K562 (cell line): ENCODE measurements around the gene ZFAND2A. TPM values are rescaled to one million over a fixed set of nuclear protein-coding genes. Genes with fewer than 3 reads are reported as not detected.

Source experiments
- ATAC-seq: fragments of 200-7000 bp; cut with Tn5 transposase; 3 replicates; pipeline ENCODE4 v1.9.1; 2020; ENCODE audit warnings: moderate library complexity
- BruUV-seq: library from RNA; stranded (reverse); fragments of 400-500 nt; replicated peaks from 2 replicates; lab custom pipeline; 2021; lab: Mats Ljungman, UMichigan
- CTCF ChIA-PET: fragments of 300-600 bp; formaldehyde crosslinking; extraction: SDS; loops from one replicate; lab custom pipeline; 2021; ENCODE audit warnings: low intra/inter-chr PET ratio; lab: Yijun Ruan, JAX
- POLR2A ChIA-PET: fragments of 300-600, 350-650 bp; sonication (Branson Sonifier 250); formaldehyde crosslinking; extraction: SDS; loops from one replicate; lab custom pipeline; 2021; ENCODE audit warnings: antibody characterized with exemption, inconsistent platforms; lab: Yijun Ruan, JAX
- DNase-seq, 4 experiments: peaks; one replicate each; pipeline versions ENCODE4 v3.0.0 to v3.0.0-alpha.2; 2011 to 2018; ENCODE audit warnings: low spot score in 3 of 4, mixed read lengths in 3 of 4; ENCODE audit errors: extremely low read depth in 1 of 4
- FAIRE-seq: peaks from 2 replicates; lab custom pipeline; 2011; peaks lifted over from hg19 to GRCh38; lab: Jason Lieb, UNC
- H2AFZ ChIP-seq: 2 replicates; pipeline ENCODE4 v1.6.0; 2011; ENCODE audit warnings: low read depth, low read length, control low read depth, inconsistent platforms
- H3K27ac ChIP-seq: fragments of 200-600 bp; 3 replicates; pipeline ENCODE4 v1.8.0; 2011; ENCODE audit warnings: low read depth, mild to moderate bottlenecking, control low read depth, inconsistent platforms, low read length, moderate library complexity, mixed read lengths; ENCODE audit errors: extremely low read depth
- H3K27me3 ChIP-seq, 2 experiments: fragments of 300-600 bp in 1 of 2; 2 replicates in 1 of 2; 3 replicates in 1 of 2; pipeline versions ENCODE4 v1.6.0 to v1.8.0; 2011; ENCODE audit warnings: inconsistent platforms in 2 of 2, low read length in 2 of 2, mild to moderate bottlenecking in 1 of 2, mixed read lengths in 1 of 2, moderate library complexity in 1 of 2; ENCODE audit not compliant: control insufficient read depth in 2 of 2, insufficient read depth in 2 of 2
- H3K36me3 ChIP-seq: fragments of 300-600 bp; 3 replicates; pipeline ENCODE4 v1.8.0; 2011; ENCODE audit warnings: mild to moderate bottlenecking, low read length, inconsistent platforms; ENCODE audit not compliant: control insufficient read depth, insufficient read depth
- H3K4me1 ChIP-seq, 2 experiments: fragments of 200-600 bp in 1 of 2; replicated peaks in 1 of 2; 2 replicates in 1 of 2; 3 replicates in 1 of 2; pipeline versions ENCODE4 v1.5.1 to v1.8.0; 2011; ENCODE audit warnings: inconsistent platforms in 2 of 2, low read length in 2 of 2, mild to moderate bottlenecking in 1 of 2, mixed read lengths in 1 of 2, moderate library complexity in 1 of 2; ENCODE audit not compliant: control insufficient read depth in 2 of 2, insufficient read depth in 2 of 2
- H3K4me2 ChIP-seq: 2 replicates; pipeline ENCODE4 v1.6.1; 2011; ENCODE audit warnings: low read length, control low read depth, inconsistent platforms, mixed read lengths; ENCODE audit not compliant: insufficient read depth
- H3K4me3 ChIP-seq: fragments of 200-600 bp; sonication (generic), shearing (Covaris generic); 2 replicates; pipeline ENCODE4 v1.5.1; 2016; ENCODE audit warnings: control low read depth, inconsistent platforms
- H3K79me2 ChIP-seq: fragments of 200-600 bp; 3 replicates; pipeline ENCODE4 v1.8.0; 2011; ENCODE audit warnings: low read length, inconsistent platforms; ENCODE audit not compliant: control insufficient read depth, insufficient read depth
- H3K9ac ChIP-seq, 2 experiments: 2 replicates each; pipeline versions ENCODE4 v1.6.0 to v1.6.1; 2011; ENCODE audit warnings: low read depth in 2 of 2, low read length in 2 of 2, control low read depth in 1 of 2, inconsistent platforms in 1 of 2, mild to moderate bottlenecking in 1 of 2, mixed read lengths in 1 of 2; ENCODE audit not compliant: insufficient read depth in 1 of 2
- H3K9me1 ChIP-seq: one replicate; pipeline ENCODE4 v1.6.0; 2011; ENCODE audit warnings: inconsistent platforms, mild to moderate bottlenecking, low read length, moderate library complexity; ENCODE audit not compliant: control insufficient read depth, insufficient read depth
- H3K9me3 ChIP-seq: replicated peaks from 2 replicates; pipeline ENCODE4 v1.5.1; 2011; ENCODE audit warnings: low read depth, low read length, inconsistent platforms; ENCODE audit not compliant: control insufficient read depth, insufficient read depth
- H4K20me1 ChIP-seq: replicated peaks from 2 replicates; pipeline ENCODE4 v1.6.1; 2011; ENCODE audit warnings: low read length, inconsistent platforms, mixed read lengths; ENCODE audit not compliant: control insufficient read depth, insufficient read depth
- C11orf30 ChIP-seq: fragments of 450-650 bp; IDR thresholded peaks from 2 replicates; pipeline ENCODE4 v1.6.1; 2016; ENCODE audit warnings: low read depth, mild to moderate bottlenecking
- E2F6 ChIP-seq, 2 experiments: IDR thresholded peaks; 2 replicates each; pipeline ENCODE4 v1.6.1; 2011; ENCODE audit warnings: borderline replicate concordance in 1 of 2, control low read depth in 1 of 2, low read depth in 1 of 2, low read length in 1 of 2, mild to moderate bottlenecking in 1 of 2, mixed read lengths in 1 of 2, moderate library complexity in 1 of 2; ENCODE audit not compliant: insufficient read depth in 1 of 2, insufficient read length in 1 of 2, poor library complexity in 1 of 2, severe bottlenecking in 1 of 2; ENCODE audit errors: extremely low read depth in 1 of 2
- ETS1 ChIP-seq: conservative IDR thresholded peaks from 2 replicates; pipeline ENCODE4 v1.6.1; 2011; ENCODE audit warnings: low read depth, mild to moderate bottlenecking, low read length; ENCODE audit not compliant: control insufficient read depth
- FOS ChIP-seq: IDR thresholded peaks from 3 replicates; pipeline ENCODE4 v1.6.1; 2011; ENCODE audit not compliant: insufficient read length; ENCODE audit errors: extremely low read depth
- IRF2 ChIP-seq: sonication (generic); formaldehyde crosslinking; IDR thresholded peaks from 2 replicates; pipeline ENCODE4 v1.8.1; 2022; ENCODE audit warnings: mild to moderate bottlenecking, missing genetic modification reagents
- KDM1A ChIP-seq, 2 experiments: fragments of 450-650 bp; IDR thresholded peaks; 2 replicates each; pipeline ENCODE4 v1.6.1; 2016; ENCODE audit warnings: mild to moderate bottlenecking in 2 of 2
- KLF1 ChIP-seq: fragments of 450-650 bp; IDR thresholded peaks from 2 replicates; pipeline ENCODE4 v1.6.1; 2016; ENCODE audit warnings: missing genetic modification characterization, missing compliant biosample characterization
- RBM25 ChIP-seq: fragments of 200-400 bp; formaldehyde crosslinking; IDR thresholded peaks from 2 replicates; pipeline ENCODE4 v1.6.1; 2018; ENCODE audit warnings: low read length, low read depth, moderate library complexity; ENCODE audit not compliant: severe bottlenecking
- WHSC1 ChIP-seq: IDR thresholded peaks from one replicate; pipeline ENCODE4 v1.6.1; 2012; ENCODE audit warnings: low read length, control low read depth, inconsistent platforms
- ZC3H4 ChIP-seq: sonication (generic); formaldehyde crosslinking; IDR thresholded peaks from 2 replicates; pipeline ENCODE4 v1.9.0; 2021; ENCODE audit warnings: missing genetic modification reagents, borderline replicate concordance
- ZNF134 ChIP-seq: fragments of 250-450 bp; sonication (Bioruptor Pico); conservative IDR thresholded peaks from 2 replicates; pipeline ENCODE4 v1.4.0; 2020
- ZNF146 ChIP-seq: IDR thresholded peaks from one replicate; pipeline ENCODE4 v1.6.1; 2018; ENCODE audit warnings: missing compliant biosample characterization; ENCODE audit not compliant: unreplicated experiment
- ZNF212 ChIP-seq: fragments of 450-650 bp; formaldehyde crosslinking; IDR thresholded peaks from 2 replicates; pipeline ENCODE4 v1.4.0; 2020; ENCODE audit warnings: mild to moderate bottlenecking
- ZNF778 ChIP-seq: fragments of 450-650 bp; formaldehyde crosslinking; IDR thresholded peaks from 2 replicates; pipeline ENCODE4 v1.4.0; 2020; ENCODE audit warnings: mild to moderate bottlenecking, moderate library complexity
- WGBS: fragments of 100-300 bp; shearing (Covaris generic); methylation state at CpG from one replicate; pipeline ENCODE4 v1.1.6; 2016; ENCODE audit warnings: low coverage, mixed read lengths; ENCODE audit not compliant: insufficient coverage; ENCODE audit errors: missing lambda C conversion rate; 5-methylcytosine and 5-hydroxymethylcytosine counted together
- in situ Hi-C: fragments of 300-500 bp; cut with MboI; formaldehyde crosslinking; loops from 4 replicates; pipeline ENCODE4 v1.15.0; 2018; ENCODE audit warnings: inconsistent platforms, mixed read lengths
- intact Hi-C: fragments of 100-400 bp; cut with micrococcal nuclease; formaldehyde crosslinking; loops from 2 replicates; pipeline ENCODE4 v1.14.2; 2022
- polyA plus RNA-seq, 8 experiments: library from polyadenylated mRNA; depleted of rRNA in 4 of 8; stranded (reverse) in 5 of 8; unstranded in 3 of 8; fragments of >200 nt; fragmentation: Nextera tagmentation in 2 of 8; fragmentation: Illumina TruSeq in 1 of 8; extraction: Ambion mirVana in 2 of 8; extraction: Trizol in 1 of 8; gene quantifications; 2 replicates each; pipeline versions ENCODE4 v1.2.1 to v1.2.3, GENCODE V29; 2011 to 2014; ENCODE audit warnings: inconsistent platforms in 1 of 8, missing spikeins in 1 of 8
- total RNA-seq, 7 experiments: library from RNA; depleted of rRNA in 6 of 7; stranded (reverse); fragments of >200 nt in 6 of 7; fragmentation: Illumina TruSeq in 2 of 7; extraction: Trizol in 2 of 7; gene quantifications; 2 replicates each; pipeline versions ENCODE4 v1.2.1 to v1.2.3, GENCODE V29; 2011 to 2021; ENCODE audit warnings: low replicate concordance in 1 of 7

Gene ZFAND2A
- total and polyA plus RNA-seq, 9 of the 15 experiments (the other 6 are each of a cell fraction or from before 2014, with no cell fraction given): 16.8 to 56.8 (median 26.1) TPM

- H4K20me1 ChIP-seq: no peaks in the 10 kb centered on the region
- H3K4me2 ChIP-seq: no peak overlapping the region
- WGBS: 98% methylated on average over 9 of the region's 13 CpGs
- H3K4me3 ChIP-seq: no peak overlapping the region
- H3K79me2 ChIP-seq: peaks cover 15% of the 10 kb centered on the region
- intact Hi-C loops: no loop called here
- H3K36me3 ChIP-seq: peaks cover 20% of the 10 kb centered on the region
- H3K27ac ChIP-seq: no peak overlapping the region
- no peak for FAIRE-seq
- no peaks in the 10 kb centered on the region for H3K9me1 ChIP-seq
- H3K9ac ChIP-seq: no peak overlapping the region
- H3K27me3 ChIP-seq: no peaks in the 10 kb centered on the region
- H2AFZ ChIP-seq: no peak overlapping the region
- H3K9me3 ChIP-seq: no peaks in the 10 kb centered on the region
- POLR2A ChIA-PET: no interaction called here
- ATAC-seq: no peak
- DNase-seq: no peak
- peaks cover 0 to 11% of the 10 kb centered on the region in 2 experiments; a peak in 2 of 5 replicates for H3K4me1 ChIP-seq
- CTCF ChIA-PET: no interaction called here
- TF ChIP-seq ZNF778 (no peak), FOS (no peak), C11orf30 (no peak), ZNF134 (CRISPR knock-in tag) (no peak), KLF1 (no peak), ZNF212 (no peak)
- in situ Hi-C loops: no loop called here
- no TSS peak for BruUV-seq
Measured at GRCh38 chr7:1129431-1129830, 30.6 kb downstream of the ZFAND2A start.

- ChIA-PET POLR2A (no interaction called here), CTCF (no interaction called here)
- Histone ChIP-seq H3K27ac (no peak overlapping the region), H3K9me3 (no peaks in the 10 kb centered on the region), H3K4me2 (no peak overlapping the region), H3K9me1 (no peaks in the 10 kb centered on the region), H3K36me3 (peaks cover 23% of the 10 kb centered on the region), H4K20me1 (no peaks in the 10 kb centered on the region), H3K9ac (no peak overlapping the region), H2AFZ (no peak overlapping the region), H3K4me1 (peaks cover 0 to 21% of the 10 kb centered on the region in 2 experiments; a peak in 2 of 5 replicates), H3K79me2 (peaks cover 9% of the 10 kb centered on the region), H3K4me3 (no peak overlapping the region), H3K27me3 (no peaks in the 10 kb centered on the region)
- BruUV-seq: no TSS peak
- TF ChIP-seq ZNF146 (CRISPR knock-in tag) (no peak), E2F6 (IDR thresholded peaks at IDR 0.05; ENCODE audit: borderline replicate concordance in 1 of 2, extremely low read depth in 1 of 2, insufficient read depth in 1 of 2, insufficient read length in 1 of 2, low read depth in 1 of 2, low read length in 1 of 2, poor library complexity in 1 of 2, severe bottlenecking in 1 of 2) (no peak), RBM25 (no peak), KDM1A (IDR thresholded peaks at IDR 0.05) (no peak), ZC3H4 (CRISPR knock-in tag) (no peak), ETS1 (no peak), IRF2 (no peak), WHSC1 (no peak)
- intact Hi-C loops (no loop called here), in situ Hi-C loops (no loop called here)
- ATAC-seq: no peak
- FAIRE-seq: no peak
- WGBS: 85% methylated on average over 5 of the region's 7 CpGs
- DNase-seq: no peak
Measured at GRCh38 chr7:1127001-1127400, 33.0 kb downstream of the ZFAND2A start.
